Activated CD4-positive, CD25-positive, alpha-beta regulatory T cell (primary cell): Measurements from ENCODE around the gene FBXL19.
"Not testable (repeated sequence)": the region's sequence is repeated elsewhere in the genome, so short reads cannot be mapped to it uniquely, and the experiment has no call there.

ENCODE experiments used
- DNase-seq, 4 experiments: peaks; one replicate each; lab custom pipeline; 2025; lab: John Stamatoyannopoulos, UW

Gene FBXL19

DNA sequence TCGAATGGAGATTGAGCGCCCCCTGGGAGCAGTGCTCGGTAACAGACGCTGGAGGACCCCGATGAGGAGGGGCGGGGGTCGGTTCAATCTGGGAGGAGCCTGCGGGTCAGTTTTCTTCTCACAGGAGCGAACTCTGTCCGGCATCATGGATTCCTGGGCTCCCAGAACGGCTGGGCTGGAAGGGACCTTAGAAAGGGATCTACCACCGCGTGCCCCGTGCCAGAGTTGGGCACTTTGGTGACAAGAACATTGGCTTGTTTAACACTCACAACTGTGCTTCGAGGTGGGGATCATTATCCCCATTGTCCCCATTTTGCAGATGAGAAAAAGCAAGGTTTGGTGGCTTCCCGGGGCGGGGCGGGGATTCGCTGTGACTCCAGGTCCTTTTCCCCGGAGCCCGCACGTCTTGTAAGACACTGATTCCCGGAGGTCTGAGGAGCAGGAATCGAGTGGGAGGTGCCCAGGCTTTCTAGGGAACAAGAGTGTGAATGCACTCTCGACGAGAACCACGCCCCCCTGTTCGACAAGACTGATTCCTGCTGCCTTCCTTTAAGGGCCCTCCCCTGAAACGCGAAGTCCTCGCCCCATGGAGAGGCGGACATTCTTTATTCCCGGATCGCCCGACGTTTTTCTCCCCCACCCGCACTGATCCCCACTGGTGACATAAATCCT, 1.5 kb upstream of the FBXL19 start:
- DNase-seq = peak; percentile 72 to 86 (median 80)

DNA sequence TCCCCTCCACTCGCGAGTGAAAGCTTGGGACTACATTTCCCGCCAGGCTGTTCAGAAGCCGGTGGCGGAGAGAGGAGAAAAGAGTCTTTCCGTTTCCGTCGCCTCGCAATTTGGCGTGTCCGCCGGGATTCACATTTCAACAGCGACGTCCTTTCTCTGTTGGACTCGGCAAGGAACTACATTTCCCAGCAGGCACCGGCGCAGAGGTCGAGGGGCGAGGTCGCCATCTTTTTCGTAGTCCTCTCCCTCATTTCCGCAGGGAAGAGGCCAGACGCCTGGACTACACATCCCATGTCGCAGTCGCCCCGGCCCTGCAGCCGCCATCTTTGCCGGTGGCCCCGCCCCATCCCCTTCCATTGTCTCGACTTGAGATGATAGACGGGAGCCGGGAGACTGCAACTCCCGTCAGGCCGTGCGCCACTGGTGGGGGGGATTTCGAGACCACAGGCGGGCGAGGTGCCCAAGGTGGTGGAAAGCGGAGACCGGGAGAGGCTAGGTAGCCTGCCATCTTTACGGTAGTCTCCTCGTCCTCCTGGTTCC, 882 bp upstream of the FBXL19 start:
- DNase-seq = peak; percentile 96 to 99 (median 98)

DNA sequence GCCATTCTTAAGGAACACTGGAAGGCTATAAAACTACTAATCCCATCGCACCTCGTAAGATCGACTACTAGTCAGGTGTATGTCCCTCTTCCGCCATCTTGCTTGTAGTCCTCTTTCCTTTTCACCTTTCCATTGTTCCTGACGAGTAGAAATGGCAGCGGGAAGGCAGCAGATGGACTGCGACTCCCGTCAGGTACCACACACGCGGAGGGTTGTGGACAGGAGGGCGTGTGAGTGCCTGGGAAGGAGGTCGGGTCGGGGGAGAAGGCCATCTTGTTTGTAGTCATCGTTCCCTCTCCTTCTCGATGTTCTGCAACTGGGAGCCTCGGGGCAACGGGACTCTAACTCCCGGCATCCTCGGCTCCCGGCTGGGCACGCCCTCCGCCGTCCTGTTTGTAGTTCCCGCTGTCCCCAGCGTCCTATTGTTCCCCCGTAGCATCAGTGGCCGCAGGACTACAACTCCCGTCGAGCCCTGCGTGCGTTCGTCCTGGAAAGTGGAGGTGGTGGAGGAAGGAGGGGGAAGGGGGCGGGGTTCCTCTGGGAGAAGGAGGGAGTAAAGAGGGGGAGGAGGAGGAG, 324 bp upstream of the FBXL19 start:
- DNase-seq = peak; percentile 89 to 96 (median 92)

DNA sequence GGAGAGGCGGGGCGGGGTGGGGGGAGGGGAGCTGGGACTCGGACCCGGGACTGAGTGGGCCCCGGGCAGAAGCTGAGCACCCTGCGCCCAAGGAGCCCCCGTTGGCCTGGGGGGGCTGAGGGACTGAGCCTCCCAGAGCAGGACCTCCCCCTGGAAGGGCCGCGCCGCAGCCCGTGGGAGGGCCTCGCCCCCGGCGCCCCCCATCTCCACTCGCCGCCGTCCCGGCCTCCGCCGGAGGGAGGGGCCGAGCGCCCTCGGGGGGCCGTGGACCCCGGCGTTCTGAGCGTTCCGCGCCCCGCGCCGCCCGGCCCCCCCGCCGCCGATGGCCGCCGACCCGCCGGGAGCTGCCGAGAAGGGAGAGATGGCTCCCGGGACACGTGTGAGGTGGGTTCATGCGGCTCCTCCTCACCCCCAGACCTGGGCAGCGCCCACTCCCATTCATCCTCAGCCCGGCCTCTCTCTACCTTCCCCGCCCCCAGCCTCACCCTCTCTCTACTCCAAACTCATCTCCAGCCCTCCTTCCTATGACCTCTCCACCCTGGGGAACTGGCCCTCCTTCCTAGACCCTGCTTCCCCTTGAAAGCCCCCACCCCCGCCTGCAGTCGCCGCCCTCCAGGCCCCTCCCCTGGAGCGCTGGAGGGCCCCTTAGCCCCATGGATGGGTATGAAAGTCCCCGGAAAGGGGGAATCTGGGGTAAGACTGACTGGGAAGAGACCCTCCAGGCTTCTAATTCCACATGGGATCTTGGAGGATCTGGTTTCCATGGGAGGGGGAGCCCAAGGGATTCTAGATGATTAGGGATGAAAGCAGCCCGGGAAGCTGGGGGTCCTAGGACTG, 922 bp downstream of the FBXL19 start:
- DNase-seq = peak in 1 of 4 experiments; percentile 30

DNA sequence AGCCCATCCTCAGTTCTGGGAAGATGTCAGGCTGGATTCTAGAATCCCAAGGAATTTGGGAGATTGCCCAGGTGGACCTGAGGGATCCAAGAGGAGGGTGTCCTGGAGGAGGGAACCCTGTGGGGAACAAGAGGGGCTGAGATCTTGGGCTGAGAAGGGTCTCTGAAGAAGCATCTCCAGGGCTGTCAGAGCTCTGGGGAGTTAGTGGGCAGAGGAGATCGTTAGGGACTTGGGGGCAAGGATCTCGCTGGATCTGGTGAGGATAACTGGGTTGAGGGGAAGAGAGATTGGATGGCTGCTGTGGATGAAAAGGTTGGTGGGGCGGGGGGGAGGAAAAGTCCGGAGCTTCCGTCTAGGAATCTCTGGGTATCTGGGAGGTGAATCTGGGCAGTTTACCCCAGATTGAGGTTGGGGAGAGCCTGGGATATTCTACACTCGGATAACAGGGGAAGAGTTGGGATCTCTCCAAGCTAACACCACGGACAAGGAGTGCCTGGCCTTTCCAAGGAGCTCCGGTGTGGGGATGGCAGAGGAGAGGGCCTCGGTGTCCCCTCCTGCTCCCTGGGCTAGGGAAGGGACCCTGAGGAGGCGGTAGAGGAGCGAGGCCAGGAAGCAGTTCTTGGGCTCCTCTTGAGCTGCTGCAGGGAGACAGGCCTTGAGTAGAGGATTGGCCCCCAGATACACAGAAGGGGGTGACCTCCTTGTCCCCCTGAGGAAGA, 1.7 kb downstream of the FBXL19 start:
- DNase-seq = no peak

DNA sequence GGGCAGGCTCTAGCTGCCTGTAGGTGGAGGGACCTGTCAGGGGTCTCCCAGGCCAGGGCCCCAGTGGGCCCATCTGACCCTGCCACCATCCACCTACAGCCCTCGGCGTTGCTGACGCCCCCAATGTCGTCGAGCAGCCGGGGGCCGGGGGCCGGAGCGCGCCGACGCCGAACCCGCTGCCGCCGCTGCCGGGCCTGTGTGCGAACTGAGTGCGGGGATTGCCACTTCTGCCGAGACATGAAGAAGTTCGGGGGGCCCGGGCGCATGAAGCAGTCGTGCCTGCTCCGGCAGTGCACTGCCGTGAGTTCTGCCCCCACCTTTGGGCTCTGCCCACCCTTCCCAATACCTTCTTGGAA, 2.2 kb downstream of the FBXL19 start:
- DNase-seq = no peak

DNA sequence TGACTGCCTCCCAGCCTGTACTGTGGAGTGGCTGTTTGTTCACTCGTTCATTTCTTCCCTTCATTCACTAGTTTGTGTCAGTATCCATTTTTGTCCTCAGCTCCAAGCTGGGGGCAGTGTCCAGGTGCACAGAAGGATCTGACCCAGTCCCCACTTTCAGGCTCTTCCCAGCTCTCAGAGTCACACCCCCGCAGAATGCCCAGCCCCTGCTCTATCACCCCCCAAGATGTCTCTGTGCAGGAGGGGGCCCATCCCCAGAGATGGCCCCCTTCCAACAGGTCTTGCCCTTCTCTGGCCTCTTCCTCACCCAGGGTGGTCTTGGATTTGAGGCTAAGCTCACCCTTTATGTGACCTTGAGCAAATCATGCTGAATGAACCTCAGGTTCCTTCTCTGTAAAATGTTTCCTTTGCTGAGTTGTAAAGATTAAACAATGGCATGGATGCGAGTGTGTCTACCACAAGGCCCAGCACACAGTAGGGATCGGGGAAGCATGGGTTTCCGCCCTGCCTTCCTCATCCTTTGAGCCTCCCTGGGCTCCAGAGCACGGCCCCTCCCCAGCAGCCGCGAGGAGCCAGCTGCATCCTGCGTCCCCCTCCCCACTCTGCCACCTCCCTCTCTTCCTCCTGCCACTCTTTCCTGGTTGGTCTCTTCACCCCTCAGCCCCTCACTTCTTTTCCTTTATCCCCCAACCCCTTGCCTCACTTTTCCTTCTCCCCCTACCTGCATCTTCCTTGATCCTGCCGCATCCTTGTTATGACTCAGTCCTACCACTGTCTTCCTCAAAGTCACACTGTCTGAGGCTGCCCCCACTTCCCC, 2.8 kb downstream of the FBXL19 start:
- DNase-seq = no peak

DNA sequence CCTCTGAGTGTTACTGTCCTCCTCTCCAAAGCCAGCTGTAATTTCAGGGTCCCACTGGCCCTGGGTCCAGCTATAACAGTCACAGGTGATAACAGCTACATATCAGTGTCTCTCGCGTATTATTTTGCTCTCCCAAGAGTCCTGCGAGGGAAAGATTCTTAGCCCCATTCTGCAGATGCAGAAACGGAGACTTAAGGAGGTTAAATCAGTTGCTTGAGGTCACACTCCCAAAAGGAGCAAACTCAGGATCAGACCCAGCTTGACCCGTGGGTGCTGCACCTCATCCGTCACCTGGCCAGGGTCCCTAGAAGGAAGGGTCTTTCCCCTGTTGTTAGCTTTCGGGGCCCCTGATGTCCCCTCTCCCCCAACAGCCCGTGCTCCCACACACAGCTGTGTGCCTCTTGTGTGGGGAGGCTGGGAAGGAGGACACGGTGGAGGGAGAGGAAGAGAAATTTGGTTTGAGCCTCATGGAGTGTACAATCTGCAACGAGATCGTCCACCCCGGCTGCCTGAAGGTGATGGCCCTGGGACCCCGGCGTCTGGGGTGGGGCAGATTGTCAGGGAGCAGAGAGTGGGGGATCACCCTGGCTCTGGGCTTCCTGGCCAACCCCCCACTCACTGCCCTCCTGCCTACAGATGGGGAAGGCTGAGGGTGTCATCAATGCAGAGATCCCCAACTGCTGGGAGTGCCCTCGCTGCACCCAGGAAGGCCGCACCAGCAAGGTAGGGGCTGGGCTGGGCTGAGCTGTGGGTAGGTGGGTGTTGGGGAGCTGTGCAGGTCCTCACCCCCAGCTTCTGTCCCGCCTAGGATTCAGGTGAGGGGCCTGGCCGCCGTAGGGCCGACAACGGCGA, 3.8 kb downstream of the FBXL19 start:
- no peak for DNase-seq

DNA sequence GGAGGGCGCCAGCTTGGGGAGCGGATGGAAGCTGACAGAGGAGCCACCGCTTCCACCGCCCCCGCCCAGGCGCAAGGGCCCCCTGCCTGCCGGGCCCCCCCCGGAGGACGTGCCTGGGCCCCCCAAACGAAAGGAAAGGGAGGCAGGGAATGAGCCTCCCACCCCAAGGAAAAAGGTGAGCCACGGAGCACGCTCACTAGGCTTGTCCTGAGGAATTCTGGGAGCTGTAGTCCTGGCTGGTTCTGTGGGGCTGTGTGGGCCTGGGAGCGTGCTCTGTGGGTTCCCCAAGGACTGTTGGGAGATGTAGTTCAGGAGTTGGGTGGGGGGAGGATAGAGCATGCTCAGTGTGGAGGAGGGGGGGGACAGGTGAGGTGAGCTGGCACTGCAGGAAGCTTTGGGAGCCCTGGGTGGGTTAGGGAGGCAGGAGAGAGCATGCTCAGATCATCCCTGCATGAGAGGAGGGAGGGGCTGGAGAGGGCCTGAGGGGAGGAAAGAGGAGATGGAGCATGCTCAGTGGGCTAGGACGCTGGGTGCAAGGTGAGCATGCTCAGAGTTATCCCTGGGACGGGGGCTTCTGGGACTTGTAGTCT, 4.5 kb downstream of the FBXL19 start:
- DNase-seq = no peak

DNA sequence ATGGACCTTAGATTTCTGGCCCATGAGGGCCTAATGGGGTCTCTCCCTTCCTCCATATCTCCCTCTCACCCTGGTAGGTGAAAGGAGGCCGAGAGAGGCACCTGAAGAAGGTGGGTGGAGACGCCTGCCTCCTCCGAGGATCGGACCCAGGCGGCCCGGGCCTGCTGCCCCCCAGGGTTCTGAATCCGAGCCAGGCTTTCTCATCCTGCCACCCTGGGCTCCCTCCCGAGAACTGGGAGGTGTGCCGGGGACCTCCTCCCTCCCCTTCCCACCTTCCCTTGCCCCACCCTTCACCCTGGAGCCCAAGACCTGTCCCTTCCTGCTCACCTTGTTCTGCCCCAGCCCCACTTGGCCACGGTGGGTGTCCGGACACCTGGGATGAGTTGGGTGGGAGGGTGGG, 5.0 kb downstream of the FBXL19 start:
- no peak for DNase-seq

DNA sequence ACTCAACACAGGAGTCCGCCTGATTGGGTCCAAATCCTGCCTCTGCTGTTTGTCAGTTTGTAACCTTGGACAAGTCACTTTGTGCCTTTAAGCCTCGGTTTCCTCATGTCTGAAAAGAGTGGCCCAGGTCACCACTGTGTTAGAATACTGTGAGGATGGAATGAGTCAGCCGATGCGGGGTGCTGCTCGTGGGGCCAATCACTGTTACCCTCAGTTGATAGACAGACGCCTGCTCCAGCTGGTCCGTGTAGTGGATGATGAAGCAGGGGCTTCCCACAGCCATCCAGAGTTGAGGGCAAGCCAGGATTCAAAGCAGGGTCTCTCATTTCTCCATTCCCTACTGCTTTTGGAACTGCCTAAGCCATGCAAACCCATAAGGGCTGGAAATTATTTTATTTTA, 5.8 kb downstream of the FBXL19 start:
- no peak for DNase-seq

DNA sequence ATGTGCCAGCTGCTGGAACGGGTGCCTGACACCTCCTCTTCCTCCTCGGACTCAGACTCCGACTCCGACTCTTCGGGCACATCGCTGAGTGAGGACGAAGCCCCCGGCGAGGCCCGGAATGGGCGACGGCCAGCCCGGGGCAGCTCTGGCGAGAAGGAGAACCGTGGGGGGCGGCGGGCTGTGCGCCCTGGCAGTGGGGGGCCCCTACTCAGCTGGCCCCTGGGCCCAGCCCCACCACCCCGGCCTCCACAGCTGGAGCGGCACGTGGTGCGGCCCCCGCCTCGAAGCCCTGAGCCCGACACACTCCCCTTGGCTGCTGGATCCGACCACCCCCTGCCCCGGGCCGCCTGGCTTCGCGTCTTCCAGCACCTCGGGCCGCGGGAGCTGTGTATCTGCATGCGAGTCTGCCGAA, 6.8 kb downstream of the FBXL19 start:
- no peak for DNase-seq

DNA sequence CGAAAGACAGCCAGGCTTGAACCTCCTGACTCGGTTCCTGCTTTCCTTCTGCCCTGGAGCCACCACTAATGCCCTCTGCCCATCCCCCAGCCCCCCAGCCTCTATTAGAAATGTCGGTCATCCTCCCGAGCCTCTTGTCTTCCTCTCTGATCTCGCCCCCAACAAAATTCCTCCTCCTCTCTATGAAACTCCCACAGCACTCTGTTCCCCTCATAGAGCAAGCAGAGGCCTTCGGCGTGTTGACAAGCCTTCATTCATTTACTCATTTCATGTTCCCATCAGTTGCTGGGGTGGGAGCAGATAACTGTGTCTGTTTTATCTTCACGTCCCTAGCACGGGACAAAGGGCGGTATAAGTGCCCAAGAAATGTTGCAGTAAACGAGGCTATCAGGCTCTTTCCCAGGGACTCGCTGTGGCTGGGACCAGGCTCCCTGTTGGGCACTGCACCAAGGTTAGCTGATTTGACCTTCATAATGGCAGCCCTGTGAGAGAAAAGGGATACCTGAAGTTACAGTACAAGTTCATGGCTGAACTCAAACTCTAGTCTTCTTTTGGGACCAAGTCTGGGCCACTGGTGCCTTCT, 7.8 kb downstream of the FBXL19 start:
- no peak for DNase-seq

DNA sequence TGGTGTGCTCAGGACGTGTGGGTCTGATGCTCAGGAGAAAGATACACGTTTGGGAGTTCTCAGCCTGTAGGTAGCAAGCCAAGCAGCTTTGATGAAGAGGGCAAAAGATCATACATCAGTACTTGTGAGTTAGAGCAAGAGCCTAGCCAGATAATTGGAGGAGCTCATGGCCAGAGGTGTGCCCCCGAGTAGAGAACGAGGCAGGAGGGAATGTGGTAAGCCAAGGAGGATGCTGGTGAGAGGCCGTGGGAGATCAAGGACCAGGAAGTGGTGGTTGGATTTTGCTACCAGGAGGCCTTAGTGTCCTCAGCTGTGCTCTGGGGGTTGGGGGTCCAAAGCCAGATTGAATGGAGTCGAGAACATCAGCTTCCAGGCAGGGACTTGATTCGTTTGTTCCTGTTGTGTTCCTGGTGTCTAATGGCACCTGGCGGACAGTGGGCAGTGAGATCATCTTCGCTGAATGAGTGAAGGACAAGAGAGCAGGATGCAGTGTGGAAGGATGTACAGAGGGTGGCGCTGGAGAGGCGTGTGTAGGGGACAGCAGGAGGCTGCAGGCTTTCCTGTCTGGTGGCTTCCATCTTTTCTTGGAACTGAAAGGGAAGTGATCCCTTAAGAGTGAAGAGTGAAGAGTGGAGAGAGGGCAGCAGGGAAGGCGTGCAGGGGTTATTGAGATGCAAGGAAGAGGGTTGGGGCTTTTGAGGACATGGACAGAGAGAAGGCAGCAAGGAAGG, 11.6 kb downstream of the FBXL19 start:
- no peak for DNase-seq

DNA sequence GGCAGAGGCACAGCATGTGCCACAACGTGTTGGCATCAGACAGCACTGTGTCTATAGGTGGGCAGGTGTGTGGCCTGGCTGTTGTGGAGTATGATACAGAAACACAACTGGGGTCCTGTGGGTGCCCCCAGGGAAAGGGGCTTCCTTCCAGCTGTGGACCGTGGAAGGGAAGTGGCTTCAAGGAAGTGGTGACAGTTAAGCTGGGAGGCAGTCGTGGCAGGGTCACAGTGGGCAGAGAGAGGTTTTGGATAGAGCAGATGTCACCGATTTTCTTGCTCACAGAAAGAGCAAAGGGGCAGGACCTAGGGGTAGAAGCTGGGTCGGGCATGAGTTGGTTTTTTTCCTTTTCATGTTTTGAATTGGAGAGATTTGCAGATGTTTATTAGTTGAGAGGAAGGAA, 14.3 kb downstream of the FBXL19 start:
- DNase-seq = no peak

DNA sequence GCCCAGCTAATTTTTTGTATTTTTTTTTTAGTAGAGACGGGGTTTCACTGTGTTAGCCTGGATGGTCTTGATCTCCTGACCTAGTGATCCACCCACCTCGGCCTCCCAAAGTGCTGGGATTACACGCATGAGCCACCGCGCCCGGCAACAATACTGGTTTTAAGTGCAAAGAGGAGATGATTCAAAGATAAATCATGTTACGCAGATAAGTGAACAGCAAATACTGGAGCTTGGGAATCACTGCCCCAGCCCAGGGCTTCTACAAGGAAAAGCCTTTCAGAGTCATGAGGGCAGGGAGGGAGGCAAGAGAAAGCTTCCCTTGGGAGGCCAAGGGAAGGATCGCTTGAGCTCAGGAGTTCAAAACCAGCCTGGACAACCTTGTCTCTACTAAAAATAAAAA, 16.2 kb downstream of the FBXL19 start:
- not testable (repeated sequence) for DNase-seq

DNA sequence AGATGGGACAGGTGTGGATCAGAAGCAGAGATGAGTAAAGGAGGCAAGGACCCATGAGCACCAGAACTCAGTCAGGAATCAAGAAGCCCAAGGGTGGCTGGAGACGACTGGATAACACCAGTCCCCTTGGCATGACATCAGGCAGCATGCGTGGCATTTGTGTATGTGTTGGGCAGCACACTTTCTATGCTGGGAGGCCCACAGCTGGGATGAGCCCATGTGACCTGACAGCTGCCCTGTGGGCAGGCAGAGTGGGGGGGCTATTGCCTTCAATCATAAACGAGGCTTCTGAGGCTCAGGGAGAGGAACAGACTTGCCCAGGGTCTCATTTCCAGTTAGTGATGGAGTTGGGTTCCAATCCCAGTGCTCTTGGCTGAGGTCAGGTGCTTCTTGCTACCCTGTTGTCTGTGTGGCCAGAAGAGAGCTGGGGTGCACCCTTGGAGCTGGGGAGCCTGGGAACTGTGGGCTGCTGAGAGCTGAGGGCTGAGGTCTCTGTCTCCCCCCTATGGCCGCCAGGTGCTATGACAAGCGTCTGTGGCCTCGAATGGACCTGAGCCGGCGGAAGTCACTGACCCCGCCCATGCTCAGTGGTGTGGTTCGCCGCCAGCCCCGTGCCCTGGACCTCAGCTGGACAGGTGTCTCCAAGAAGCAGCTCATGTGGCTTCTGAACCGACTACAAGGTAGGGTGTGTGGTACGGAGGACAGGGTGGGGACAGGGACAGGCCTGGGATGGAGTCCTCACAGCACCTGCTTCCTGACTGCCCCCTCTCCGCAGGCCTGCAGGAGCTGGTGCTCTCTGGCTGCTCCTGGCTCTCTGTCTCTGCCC, 18.4 kb downstream of the FBXL19 start:
- peak; percentile 17 to 35 (median 34) for DNase-seq

DNA sequence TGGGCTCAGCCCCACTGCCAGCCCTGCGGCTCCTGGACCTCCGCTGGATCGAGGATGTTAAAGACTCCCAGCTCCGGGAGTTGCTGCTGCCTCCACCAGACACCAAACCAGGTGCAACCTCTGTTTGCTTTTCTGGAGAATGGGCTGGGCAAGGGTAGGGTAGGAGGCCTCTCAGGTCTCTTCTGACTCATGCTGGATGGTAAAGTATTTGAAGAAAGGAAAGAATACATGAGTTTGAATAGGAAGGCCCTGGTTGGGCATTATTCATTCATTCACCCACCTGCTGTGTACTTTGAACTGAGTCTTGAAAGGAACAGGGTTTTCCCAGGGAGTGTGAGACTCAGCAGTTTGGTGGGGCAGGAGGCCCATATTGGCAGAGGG, 19.0 kb downstream of the FBXL19 start:
- no peak for DNase-seq
